ENCODE results near the gene ABCC6.

The ABCC6 gene

GRCh38 chr16:16169615-16170014 lies 53.7 kb downstream of the ABCC6 start:
- Histone ChIP-seq H3K79me2 (ENCODE audit: insufficient read depth, low read length) (no peaks in the 10 kb centered on the region), H2AFZ (ENCODE audit: low read depth, low read length) (no peak overlapping the region), H3K27ac (ENCODE audit: low read length) (no peak overlapping the region), H4K20me1 (ENCODE audit: insufficient read depth, low read length) (no peaks in the 10 kb centered on the region), H3K27me3 (ENCODE audit: insufficient read depth, low read length, poor library complexity) (no peaks in the 10 kb centered on the region), H3K9me3 (ENCODE audit: insufficient read depth, low read length, severe bottlenecking) (no peaks in the 10 kb centered on the region), H3K4me1 (ENCODE audit: insufficient read depth, low read length) (no peaks in the 10 kb centered on the region), H3K4me2 (ENCODE audit: insufficient read depth, low read length) (no peak overlapping the region), H3K4me3 (ENCODE audit: low read depth in 1 of 2, low read length in 2 of 2) (no peak overlapping the region), H3K36me3 (ENCODE audit: insufficient read depth, low read length) (no peaks in the 10 kb centered on the region), H3K9ac (ENCODE audit: low read depth, low read length) (no peak overlapping the region)
- TF ChIP-seq EZH2 (IDR thresholded peaks at IDR 0.05; ENCODE audit: borderline replicate concordance, low read depth, low read length, severe bottlenecking), result no peak
- TF ChIP-seq CTCF (IDR thresholded peaks at IDR 0.05; ENCODE audit: borderline replicate concordance, extremely low read depth, low read length, poor library complexity, severe bottlenecking), result no peak
- ATAC-seq (ENCODE audit: insufficient read depth, low read depth) (no peak), DNase-seq (no peak)

GRCh38 chr16:16168431-16168830 lies 54.9 kb downstream of the ABCC6 start:
- H3K36me3 ChIP-seq (ENCODE audit: insufficient read depth, low read length), result no peaks in the 10 kb centered on the region
- H3K9me3 ChIP-seq (ENCODE audit: insufficient read depth, low read length, severe bottlenecking), result no peaks in the 10 kb centered on the region
- no peak overlapping the region for H2AFZ ChIP-seq (ENCODE audit: low read depth, low read length)
- no peak overlapping the region for H3K27ac ChIP-seq (ENCODE audit: low read length)
- no peaks in the 10 kb centered on the region for H3K27me3 ChIP-seq (ENCODE audit: insufficient read depth, low read length, poor library complexity)
- ATAC-seq (ENCODE audit: insufficient read depth, low read depth) (no peak), DNase-seq (no peak)
- no peak overlapping the region for H3K4me2 ChIP-seq (ENCODE audit: insufficient read depth, low read length)
- peaks cover 9% of the 10 kb centered on the region; the same call in 1 of the 2 replicates for H3K4me1 ChIP-seq (ENCODE audit: insufficient read depth, low read length)
- H3K4me3 ChIP-seq (ENCODE audit: low read depth in 1 of 2, low read length in 2 of 2), result no peak overlapping the region
- no peak for TF ChIP-seq CTCF (IDR thresholded peaks at IDR 0.05; ENCODE audit: borderline replicate concordance, extremely low read depth, low read length, poor library complexity, severe bottlenecking)
- no peak for TF ChIP-seq EZH2 (IDR thresholded peaks at IDR 0.05; ENCODE audit: borderline replicate concordance, low read depth, low read length, severe bottlenecking)
- no peak overlapping the region for H3K9ac ChIP-seq (ENCODE audit: low read depth, low read length)
- no peaks in the 10 kb centered on the region for H4K20me1 ChIP-seq (ENCODE audit: insufficient read depth, low read length)
- H3K79me2 ChIP-seq (ENCODE audit: insufficient read depth, low read length), result no peaks in the 10 kb centered on the region

GRCh38 chr16:16167927-16168326 lies 55.4 kb downstream of the ABCC6 start:
- H3K79me2 ChIP-seq (ENCODE audit: insufficient read depth, low read length), result no peaks in the 10 kb centered on the region
- H3K4me2 ChIP-seq (ENCODE audit: insufficient read depth, low read length), result no peak overlapping the region
- peaks cover 14% of the 10 kb centered on the region; the same call in 1 of the 2 replicates for H3K4me1 ChIP-seq (ENCODE audit: insufficient read depth, low read length)
- no peak overlapping the region for H2AFZ ChIP-seq (ENCODE audit: low read depth, low read length)
- H3K27ac ChIP-seq (ENCODE audit: low read length), result no peak overlapping the region
- no peaks in the 10 kb centered on the region for H4K20me1 ChIP-seq (ENCODE audit: insufficient read depth, low read length)
- H3K9me3 ChIP-seq (ENCODE audit: insufficient read depth, low read length, severe bottlenecking), result no peaks in the 10 kb centered on the region
- no peak overlapping the region for H3K4me3 ChIP-seq (ENCODE audit: low read depth in 1 of 2, low read length in 2 of 2)
- no peaks in the 10 kb centered on the region for H3K27me3 ChIP-seq (ENCODE audit: insufficient read depth, low read length, poor library complexity)
- no peaks in the 10 kb centered on the region for H3K36me3 ChIP-seq (ENCODE audit: insufficient read depth, low read length)
- DNase-seq (no peak), ATAC-seq (ENCODE audit: insufficient read depth, low read depth) (no peak)
- H3K9ac ChIP-seq (ENCODE audit: low read depth, low read length), result no peak overlapping the region
- TF ChIP-seq EZH2 (IDR thresholded peaks at IDR 0.05; ENCODE audit: borderline replicate concordance, low read depth, low read length, severe bottlenecking) (no peak), CTCF (IDR thresholded peaks at IDR 0.05; ENCODE audit: borderline replicate concordance, extremely low read depth, low read length, poor library complexity, severe bottlenecking) (no peak)

GRCh38 chr16:16166949-16167348 lies 56.3 kb downstream of the ABCC6 start:
- H4K20me1 ChIP-seq (ENCODE audit: insufficient read depth, low read length), result no peaks in the 10 kb centered on the region
- no peaks in the 10 kb centered on the region for H3K36me3 ChIP-seq (ENCODE audit: insufficient read depth, low read length)
- no peak overlapping the region for H3K27ac ChIP-seq (ENCODE audit: low read length)
- H3K4me1 ChIP-seq (ENCODE audit: insufficient read depth, low read length), result peaks cover 19% of the 10 kb centered on the region; the same call in 1 of the 2 replicates
- no peaks in the 10 kb centered on the region for H3K9me3 ChIP-seq (ENCODE audit: insufficient read depth, low read length, severe bottlenecking)
- ATAC-seq (ENCODE audit: insufficient read depth, low read depth) (no peak), DNase-seq (no peak)
- no peaks in the 10 kb centered on the region for H3K27me3 ChIP-seq (ENCODE audit: insufficient read depth, low read length, poor library complexity)
- no peak overlapping the region for H3K4me3 ChIP-seq (ENCODE audit: low read depth in 1 of 2, low read length in 2 of 2)
- H3K79me2 ChIP-seq (ENCODE audit: insufficient read depth, low read length), result no peaks in the 10 kb centered on the region
- H3K9ac ChIP-seq (ENCODE audit: low read depth, low read length), result no peak overlapping the region
- TF ChIP-seq CTCF (IDR thresholded peaks at IDR 0.05; ENCODE audit: borderline replicate concordance, extremely low read depth, low read length, poor library complexity, severe bottlenecking) (no peak), EZH2 (IDR thresholded peaks at IDR 0.05; ENCODE audit: borderline replicate concordance, low read depth, low read length, severe bottlenecking) (no peak)
- no peak overlapping the region for H3K4me2 ChIP-seq (ENCODE audit: insufficient read depth, low read length)
- H2AFZ ChIP-seq (ENCODE audit: low read depth, low read length), result no peak overlapping the region
